H1 (cell line): ENCODE results near the gene PPP1R10. TPM values are rescaled to one million over a fixed set of nuclear protein-coding genes. Genes with fewer than 3 reads are reported as not detected.

ENCODE experiments used
- BRCA1 ChIP-seq: IDR thresholded peaks from 2 replicates; pipeline ENCODE4 v1.6.1; 2012; ENCODE audit warnings: low read depth, low read length, improper control_type of control experiment
- HDAC2 ChIP-seq, 2 experiments: fragments of 300-600 bp in 1 of 2; sonication (generic) in 1 of 2; IDR thresholded peaks; 2 replicates each; pipeline ENCODE4 v1.6.1; 2011 to 2012; ENCODE audit warnings: low read depth in 2 of 2, low read length in 2 of 2, mild to moderate bottlenecking in 2 of 2, moderate library complexity in 2 of 2, borderline replicate concordance in 1 of 2, inconsistent platforms in 1 of 2
- JUND ChIP-seq: IDR thresholded peaks from 2 replicates; pipeline ENCODE4 v1.6.1; 2011; ENCODE audit warnings: mild to moderate bottlenecking, improper control_type of control experiment, low read length
- KDM5A ChIP-seq: fragments of 200-600 bp; IDR thresholded peaks from 2 replicates; pipeline ENCODE4 v1.7.1; 2012; ENCODE audit warnings: mild to moderate bottlenecking, low read length, inconsistent platforms, mixed read lengths
- MAX ChIP-seq: IDR thresholded peaks from 2 replicates; pipeline ENCODE4 v1.6.1; 2012; ENCODE audit warnings: inconsistent platforms
- POLR2A ChIP-seq, 2 experiments: IDR thresholded peaks; 1 replicate in 1 of 2; 2 replicates in 1 of 2; pipeline ENCODE4 v1.6.1; 2011; ENCODE audit warnings: low read depth in 2 of 2, low read length in 2 of 2, mild to moderate bottlenecking in 2 of 2; ENCODE audit errors: control extremely low read depth in 1 of 2
- TAF7 ChIP-seq: optimal IDR thresholded peaks from 2 replicates; pipeline ENCODE3; 2011; ENCODE audit warnings: low read depth, mild to moderate bottlenecking, inconsistent platforms, low read length, moderate library complexity, borderline replicate concordance
- USF2 ChIP-seq: IDR thresholded peaks from 2 replicates; pipeline ENCODE4 v1.6.1; 2011; ENCODE audit warnings: low read length, improper control_type of control experiment
- polyA plus RNA-seq, 7 experiments: library from polyadenylated mRNA; depleted of rRNA in 3 of 7; stranded (reverse) in 5 of 7; unstranded in 2 of 7; fragments of >200 nt in 5 of 7; fragments of 200-250 nt in 2 of 7; gene quantifications; 1 replicate in 5 of 7; 2 replicates in 1 of 7; 4 replicates in 1 of 7; pipeline versions ENCODE4 v1.2.1 to v1.2.3, GENCODE V29; 2011 to 2013; ENCODE audit warnings: missing spikeins in 2 of 7, mixed read lengths in 2 of 7
- total RNA-seq: library from RNA; stranded (reverse); fragmentation: NEBNext Ultra II Directional; extraction: Animal tissue kit (Norgen Biotek cat#: 25700); gene quantifications from 2 replicates; pipeline ENCODE4 v1.2.1, GENCODE V29; 2021
- TF ChIP-seq, protein P1 (sequence below): fragments of 300-600 bp; sonication (generic); IDR thresholded peaks from 2 replicates; pipeline ENCODE4 v1.7.1; 2012; ENCODE audit warnings: low read length, moderate library complexity, mild to moderate bottlenecking, inconsistent platforms; ENCODE audit not compliant: insufficient replicate concordance

The PPP1R10 gene
- total and polyA plus RNA-seq, 2 of the 8 experiments (the other 6 are each of a cell fraction or from before 2014, with no cell fraction given) = 23.9 to 89.1 TPM

GRCh38 chr6:30614044-30614842 lies 2.8 kb downstream of the PPP1R10 start (continued):
- TF ChIP-seq HDAC2 (IDR thresholded peaks at IDR 0.05; ENCODE audit: borderline replicate concordance in 1 of 2, low read depth in 2 of 2, low read length in 2 of 2) = no peak
- no peak for TF ChIP-seq JUND
- TF ChIP-seq POLR2A (IDR thresholded peaks at IDR 0.05; ENCODE audit: control extremely low read depth in 1 of 2, low read depth in 2 of 2, low read length in 2 of 2) = peak in 1 of 2 experiments; percentile 59; a peak in 2 of 3 replicates
- no peak for TF ChIP-seq TAF7
- TF ChIP-seq KDM5A = no peak
- no peak for TF ChIP-seq MAX
- no peak for TF ChIP-seq USF2
- no peak for TF ChIP-seq BRCA1
- TF ChIP-seq, protein P1, sequence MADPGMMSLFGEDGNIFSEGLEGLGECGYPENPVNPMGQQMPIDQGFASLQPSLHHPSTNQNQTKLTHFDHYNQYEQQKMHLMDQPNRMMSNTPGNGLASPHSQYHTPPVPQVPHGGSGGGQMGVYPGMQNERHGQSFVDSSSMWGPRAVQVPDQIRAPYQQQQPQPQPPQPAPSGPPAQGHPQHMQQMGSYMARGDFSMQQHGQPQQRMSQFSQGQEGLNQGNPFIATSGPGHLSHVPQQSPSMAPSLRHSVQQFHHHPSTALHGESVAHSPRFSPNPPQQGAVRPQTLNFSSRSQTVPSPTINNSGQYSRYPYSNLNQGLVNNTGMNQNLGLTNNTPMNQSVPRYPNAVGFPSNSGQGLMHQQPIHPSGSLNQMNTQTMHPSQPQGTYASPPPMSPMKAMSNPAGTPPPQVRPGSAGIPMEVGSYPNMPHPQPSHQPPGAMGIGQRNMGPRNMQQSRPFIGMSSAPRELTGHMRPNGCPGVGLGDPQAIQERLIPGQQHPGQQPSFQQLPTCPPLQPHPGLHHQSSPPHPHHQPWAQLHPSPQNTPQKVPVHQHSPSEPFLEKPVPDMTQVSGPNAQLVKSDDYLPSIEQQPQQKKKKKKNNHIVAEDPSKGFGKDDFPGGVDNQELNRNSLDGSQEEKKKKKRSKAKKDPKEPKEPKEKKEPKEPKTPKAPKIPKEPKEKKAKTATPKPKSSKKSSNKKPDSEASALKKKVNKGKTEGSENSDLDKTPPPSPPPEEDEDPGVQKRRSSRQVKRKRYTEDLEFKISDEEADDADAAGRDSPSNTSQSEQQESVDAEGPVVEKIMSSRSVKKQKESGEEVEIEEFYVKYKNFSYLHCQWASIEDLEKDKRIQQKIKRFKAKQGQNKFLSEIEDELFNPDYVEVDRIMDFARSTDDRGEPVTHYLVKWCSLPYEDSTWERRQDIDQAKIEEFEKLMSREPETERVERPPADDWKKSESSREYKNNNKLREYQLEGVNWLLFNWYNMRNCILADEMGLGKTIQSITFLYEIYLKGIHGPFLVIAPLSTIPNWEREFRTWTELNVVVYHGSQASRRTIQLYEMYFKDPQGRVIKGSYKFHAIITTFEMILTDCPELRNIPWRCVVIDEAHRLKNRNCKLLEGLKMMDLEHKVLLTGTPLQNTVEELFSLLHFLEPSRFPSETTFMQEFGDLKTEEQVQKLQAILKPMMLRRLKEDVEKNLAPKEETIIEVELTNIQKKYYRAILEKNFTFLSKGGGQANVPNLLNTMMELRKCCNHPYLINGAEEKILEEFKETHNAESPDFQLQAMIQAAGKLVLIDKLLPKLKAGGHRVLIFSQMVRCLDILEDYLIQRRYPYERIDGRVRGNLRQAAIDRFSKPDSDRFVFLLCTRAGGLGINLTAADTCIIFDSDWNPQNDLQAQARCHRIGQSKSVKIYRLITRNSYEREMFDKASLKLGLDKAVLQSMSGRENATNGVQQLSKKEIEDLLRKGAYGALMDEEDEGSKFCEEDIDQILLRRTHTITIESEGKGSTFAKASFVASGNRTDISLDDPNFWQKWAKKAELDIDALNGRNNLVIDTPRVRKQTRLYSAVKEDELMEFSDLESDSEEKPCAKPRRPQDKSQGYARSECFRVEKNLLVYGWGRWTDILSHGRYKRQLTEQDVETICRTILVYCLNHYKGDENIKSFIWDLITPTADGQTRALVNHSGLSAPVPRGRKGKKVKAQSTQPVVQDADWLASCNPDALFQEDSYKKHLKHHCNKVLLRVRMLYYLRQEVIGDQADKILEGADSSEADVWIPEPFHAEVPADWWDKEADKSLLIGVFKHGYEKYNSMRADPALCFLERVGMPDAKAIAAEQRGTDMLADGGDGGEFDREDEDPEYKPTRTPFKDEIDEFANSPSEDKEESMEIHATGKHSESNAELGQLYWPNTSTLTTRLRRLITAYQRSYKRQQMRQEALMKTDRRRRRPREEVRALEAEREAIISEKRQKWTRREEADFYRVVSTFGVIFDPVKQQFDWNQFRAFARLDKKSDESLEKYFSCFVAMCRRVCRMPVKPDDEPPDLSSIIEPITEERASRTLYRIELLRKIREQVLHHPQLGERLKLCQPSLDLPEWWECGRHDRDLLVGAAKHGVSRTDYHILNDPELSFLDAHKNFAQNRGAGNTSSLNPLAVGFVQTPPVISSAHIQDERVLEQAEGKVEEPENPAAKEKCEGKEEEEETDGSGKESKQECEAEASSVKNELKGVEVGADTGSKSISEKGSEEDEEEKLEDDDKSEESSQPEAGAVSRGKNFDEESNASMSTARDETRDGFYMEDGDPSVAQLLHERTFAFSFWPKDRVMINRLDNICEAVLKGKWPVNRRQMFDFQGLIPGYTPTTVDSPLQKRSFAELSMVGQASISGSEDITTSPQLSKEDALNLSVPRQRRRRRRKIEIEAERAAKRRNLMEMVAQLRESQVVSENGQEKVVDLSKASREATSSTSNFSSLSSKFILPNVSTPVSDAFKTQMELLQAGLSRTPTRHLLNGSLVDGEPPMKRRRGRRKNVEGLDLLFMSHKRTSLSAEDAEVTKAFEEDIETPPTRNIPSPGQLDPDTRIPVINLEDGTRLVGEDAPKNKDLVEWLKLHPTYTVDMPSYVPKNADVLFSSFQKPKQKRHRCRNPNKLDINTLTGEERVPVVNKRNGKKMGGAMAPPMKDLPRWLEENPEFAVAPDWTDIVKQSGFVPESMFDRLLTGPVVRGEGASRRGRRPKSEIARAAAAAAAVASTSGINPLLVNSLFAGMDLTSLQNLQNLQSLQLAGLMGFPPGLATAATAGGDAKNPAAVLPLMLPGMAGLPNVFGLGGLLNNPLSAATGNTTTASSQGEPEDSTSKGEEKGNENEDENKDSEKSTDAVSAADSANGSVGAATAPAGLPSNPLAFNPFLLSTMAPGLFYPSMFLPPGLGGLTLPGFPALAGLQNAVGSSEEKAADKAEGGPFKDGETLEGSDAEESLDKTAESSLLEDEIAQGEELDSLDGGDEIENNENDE = no peak
